Neutrophil (primary cell): ENCODE data around the gene IBA57.

Experiments used
- H3K27ac ChIP-seq: fragments of 200-600 bp; sonication (generic); 2 replicates; pipeline ENCODE4 v1.5.1; 2016; ENCODE audit warnings: mild to moderate bottlenecking, moderate library complexity
- H3K27me3 ChIP-seq: fragments of 200-600 bp; sonication (generic); 2 replicates; pipeline ENCODE4 v1.6.0; 2016; ENCODE audit warnings: mild to moderate bottlenecking
- H3K36me3 ChIP-seq: fragments of 200-600 bp; sonication (generic); 2 replicates; pipeline ENCODE4 v1.5.1; 2017
- H3K4me1 ChIP-seq, 2 experiments: fragments of 200-600 bp in 1 of 2; sonication (generic) in 1 of 2; 1 replicate in 1 of 2; 2 replicates in 1 of 2; pipeline versions ENCODE4 v1.5.1 to v1.6.1; 2013 to 2016; ENCODE audit warnings: low read depth in 1 of 2, low read length in 1 of 2, mild to moderate bottlenecking in 1 of 2, moderate library complexity in 1 of 2; ENCODE audit not compliant: control insufficient read depth in 1 of 2, insufficient read depth in 1 of 2
- H3K4me3 ChIP-seq, 2 experiments: fragments of 200-600 bp in 1 of 2; sonication (generic) in 1 of 2; 1 replicate in 1 of 2; 2 replicates in 1 of 2; pipeline ENCODE4 v1.5.1; 2013 to 2016; ENCODE audit warnings: low read depth in 1 of 2, low read length in 1 of 2, mild to moderate bottlenecking in 1 of 2, moderate library complexity in 1 of 2
- H3K9me3 ChIP-seq: fragments of 200-600 bp; sonication (generic); 2 replicates; pipeline ENCODE4 v1.5.1; 2016
- TF ChIP-seq, protein P1 (sequence below): fragments of 200-600 bp; sonication (generic); IDR thresholded peaks from 2 replicates; pipeline ENCODE4 v1.5.1; 2016; ENCODE audit warnings: antibody characterized with exemption

IBA57 gene

DNA sequence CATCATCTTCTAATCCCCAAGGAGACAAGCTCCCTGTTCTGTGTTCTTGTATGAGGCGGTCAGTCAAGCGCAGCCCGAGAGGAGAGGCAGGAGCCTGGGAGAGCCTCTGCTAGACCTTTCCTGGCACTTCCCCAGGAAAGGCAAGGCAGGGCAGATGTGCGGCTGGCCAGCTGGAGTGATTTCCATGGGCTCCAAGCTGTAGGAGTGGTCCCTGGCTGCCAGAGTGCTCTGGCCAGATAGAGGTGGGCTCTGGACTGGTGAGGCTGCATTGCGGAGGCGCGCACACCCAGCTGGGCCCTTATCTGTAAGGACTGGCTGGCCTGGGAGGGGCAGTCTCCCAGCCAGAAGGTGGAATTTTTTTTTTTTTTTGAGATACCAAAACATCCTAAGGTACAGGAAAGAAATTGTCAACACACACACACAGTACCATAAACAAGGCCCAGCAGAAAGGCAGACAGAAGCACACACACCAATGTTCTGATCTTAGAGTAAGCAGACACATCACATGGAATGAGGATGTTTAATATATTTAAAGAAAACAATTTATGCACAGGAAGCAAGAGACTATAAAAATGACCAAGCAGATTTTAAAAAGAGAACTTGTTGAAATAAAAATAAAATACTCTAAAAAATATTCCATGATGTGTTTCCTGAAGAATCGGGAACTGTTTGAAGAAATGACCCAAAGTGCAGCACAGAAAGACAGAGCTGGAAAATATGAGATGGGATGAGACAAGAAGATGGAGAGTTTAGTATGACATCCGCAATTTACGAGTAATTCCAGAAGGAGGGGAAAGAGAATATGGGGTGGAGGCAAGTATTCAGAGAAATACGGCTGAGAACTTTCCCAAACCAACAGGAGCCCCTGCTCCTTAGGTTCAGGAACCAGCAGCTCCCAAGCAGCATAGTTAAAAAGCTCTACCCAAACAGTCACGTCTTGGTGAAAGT is 13.4 kb downstream of the IBA57 start:
- Histone ChIP-seq H3K27ac (no peak overlapping the region), H3K36me3 (peaks cover 3% of the 10 kb centered on the region), H3K4me3 (no peak overlapping the region), H3K9me3 (no peaks in the 10 kb centered on the region), H3K4me1 (no peaks in the 10 kb centered on the region), H3K27me3 (no peaks in the 10 kb centered on the region)
- TF ChIP-seq, protein P1, sequence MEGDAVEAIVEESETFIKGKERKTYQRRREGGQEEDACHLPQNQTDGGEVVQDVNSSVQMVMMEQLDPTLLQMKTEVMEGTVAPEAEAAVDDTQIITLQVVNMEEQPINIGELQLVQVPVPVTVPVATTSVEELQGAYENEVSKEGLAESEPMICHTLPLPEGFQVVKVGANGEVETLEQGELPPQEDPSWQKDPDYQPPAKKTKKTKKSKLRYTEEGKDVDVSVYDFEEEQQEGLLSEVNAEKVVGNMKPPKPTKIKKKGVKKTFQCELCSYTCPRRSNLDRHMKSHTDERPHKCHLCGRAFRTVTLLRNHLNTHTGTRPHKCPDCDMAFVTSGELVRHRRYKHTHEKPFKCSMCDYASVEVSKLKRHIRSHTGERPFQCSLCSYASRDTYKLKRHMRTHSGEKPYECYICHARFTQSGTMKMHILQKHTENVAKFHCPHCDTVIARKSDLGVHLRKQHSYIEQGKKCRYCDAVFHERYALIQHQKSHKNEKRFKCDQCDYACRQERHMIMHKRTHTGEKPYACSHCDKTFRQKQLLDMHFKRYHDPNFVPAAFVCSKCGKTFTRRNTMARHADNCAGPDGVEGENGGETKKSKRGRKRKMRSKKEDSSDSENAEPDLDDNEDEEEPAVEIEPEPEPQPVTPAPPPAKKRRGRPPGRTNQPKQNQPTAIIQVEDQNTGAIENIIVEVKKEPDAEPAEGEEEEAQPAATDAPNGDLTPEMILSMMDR = no peak

DNA sequence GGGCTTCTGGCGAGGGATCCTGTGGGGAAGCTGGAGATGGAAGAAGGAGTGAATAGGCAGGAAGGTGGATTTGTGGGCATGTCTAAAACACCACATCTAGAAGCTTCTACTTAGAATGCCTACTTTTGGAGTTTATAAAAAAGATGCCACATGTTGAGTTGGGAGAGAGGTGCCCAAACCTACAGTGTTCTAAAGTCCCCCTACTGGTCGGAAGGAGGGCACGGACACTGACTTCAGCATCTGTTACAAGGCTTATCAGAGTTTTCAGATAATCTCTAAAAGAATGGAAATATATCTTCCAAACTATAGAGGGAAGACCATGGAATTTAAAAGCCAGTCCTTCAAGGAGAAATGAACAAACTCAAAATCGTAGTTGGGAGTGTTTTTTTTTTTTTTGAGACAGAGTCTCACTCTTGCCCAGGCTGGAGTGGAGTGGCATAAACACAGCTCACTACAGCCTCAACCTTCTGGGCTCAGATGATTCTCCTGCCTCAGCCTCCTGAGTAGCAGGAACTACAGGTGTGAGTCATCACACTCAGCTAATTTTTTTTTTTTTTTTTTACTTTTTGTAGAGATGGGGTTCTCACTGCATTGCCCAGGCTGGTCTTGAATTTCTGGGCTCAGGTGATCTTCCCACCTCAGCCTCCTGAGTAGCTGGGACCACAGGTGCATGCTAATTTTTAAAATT is 14.8 kb downstream of the IBA57 start:
- no peaks in the 10 kb centered on the region for H3K36me3 ChIP-seq
- no peaks in the 10 kb centered on the region for H3K27me3 ChIP-seq
- H3K4me1 ChIP-seq = no peaks in the 10 kb centered on the region
- H3K9me3 ChIP-seq = no peaks in the 10 kb centered on the region
- TF ChIP-seq, protein P1 = no peak
- H3K4me3 ChIP-seq = no peak overlapping the region
- no peak overlapping the region for H3K27ac ChIP-seq

DNA sequence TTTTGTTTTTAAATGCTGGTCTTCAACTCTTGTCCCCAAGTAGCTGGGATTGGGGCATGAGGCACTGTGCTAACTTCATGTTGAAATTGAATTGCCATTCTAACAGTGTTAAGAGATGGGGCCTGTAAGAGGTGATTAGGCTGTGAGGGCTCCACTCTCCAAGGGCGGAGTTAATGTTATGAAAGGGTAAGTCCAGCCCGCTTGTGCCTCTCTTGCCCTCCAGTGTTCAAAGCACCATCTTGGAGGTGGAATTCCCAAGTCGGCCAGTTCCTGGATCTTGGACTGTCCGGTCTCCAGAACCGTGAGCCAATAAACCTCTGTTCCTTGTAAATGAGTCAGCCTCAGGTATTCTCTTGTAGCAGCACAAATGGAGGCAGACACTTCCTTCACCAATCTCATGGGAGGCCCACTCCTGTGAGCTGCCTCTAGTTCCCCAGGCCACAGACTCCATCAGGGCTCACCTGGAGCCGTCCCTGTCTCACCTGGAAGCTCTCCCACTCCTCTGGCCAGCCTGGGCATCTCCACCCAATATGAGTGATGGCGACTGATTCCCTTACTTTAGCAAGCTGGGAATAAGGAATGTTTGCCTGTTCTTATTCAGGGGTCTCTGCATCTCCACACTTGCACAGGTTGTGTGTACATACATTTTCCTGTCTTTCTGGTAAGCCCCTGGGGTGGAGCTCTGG is 15.5 kb downstream of the IBA57 start:
- Histone ChIP-seq H3K4me3 (no peak overlapping the region), H3K4me1 (no peaks in the 10 kb centered on the region), H3K9me3 (no peaks in the 10 kb centered on the region), H3K36me3 (no peaks in the 10 kb centered on the region), H3K27me3 (no peaks in the 10 kb centered on the region), H3K27ac (no peak overlapping the region)
- TF ChIP-seq, protein P1 = no peak

DNA sequence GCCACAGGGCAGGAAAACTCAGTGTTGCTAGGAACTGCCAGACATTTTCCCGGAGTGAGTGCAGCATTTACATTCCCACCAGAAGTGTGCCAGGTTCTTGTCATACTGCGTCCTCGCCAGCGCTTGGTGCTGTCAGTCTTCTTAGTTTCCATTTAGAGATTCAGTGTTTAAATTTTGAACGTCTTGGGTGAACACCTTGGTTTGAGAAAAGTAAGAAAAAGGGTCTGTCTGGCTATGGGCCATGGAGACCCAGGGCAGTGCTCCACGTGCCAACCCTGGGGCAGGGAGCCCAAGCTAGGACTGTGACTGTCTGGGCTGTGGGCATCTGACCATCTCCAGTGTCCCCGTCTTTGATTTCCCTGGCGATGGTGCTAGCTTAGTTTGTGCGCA is 16.0 kb downstream of the IBA57 start:
- H3K4me1 ChIP-seq = no peaks in the 10 kb centered on the region
- no peak overlapping the region for H3K4me3 ChIP-seq
- TF ChIP-seq, protein P1 = no peak

DNA sequence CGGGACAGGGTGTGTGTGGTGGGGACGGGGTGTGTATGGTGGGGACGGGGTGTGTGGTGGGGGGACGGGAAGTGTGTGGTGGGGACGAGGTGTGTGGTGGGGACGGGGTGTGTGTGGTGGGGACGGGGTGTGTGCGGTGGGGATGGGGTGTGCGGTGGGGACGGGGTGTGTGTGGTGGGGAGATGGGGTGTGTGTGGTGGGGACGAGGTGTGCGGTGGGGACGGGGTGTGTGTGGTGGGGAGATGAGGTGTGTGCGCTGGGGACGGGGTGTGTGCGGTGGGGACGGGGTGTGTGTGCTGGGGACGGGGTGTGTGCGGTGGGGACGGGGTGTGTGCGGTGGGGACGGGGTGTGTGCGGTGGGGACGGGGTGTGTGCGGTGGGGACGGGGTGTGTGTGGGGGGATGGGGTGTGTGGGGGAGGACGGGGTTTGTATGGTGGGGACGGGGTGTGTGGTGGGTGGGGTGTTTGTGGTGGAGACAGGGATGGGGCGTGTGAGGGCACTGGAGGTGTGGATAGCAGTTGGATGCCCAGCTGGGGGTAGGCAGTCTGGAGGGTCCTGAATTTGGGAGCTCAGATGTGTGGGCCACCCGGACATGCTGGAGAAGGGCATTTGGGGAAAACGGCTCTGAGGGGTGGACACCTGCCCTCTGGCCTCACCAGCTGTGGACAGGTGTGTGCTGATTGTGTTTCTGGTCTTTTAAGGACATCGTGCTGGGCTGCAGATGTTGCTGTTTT is 16.9 kb downstream of the IBA57 start:
- TF ChIP-seq, protein P1 = no peak
- no peak overlapping the region for H3K27ac ChIP-seq
- no peak overlapping the region for H3K4me3 ChIP-seq
- H3K27me3 ChIP-seq = no peaks in the 10 kb centered on the region
- no peaks in the 10 kb centered on the region for H3K9me3 ChIP-seq
- H3K36me3 ChIP-seq = no peaks in the 10 kb centered on the region
- H3K4me1 ChIP-seq = no peaks in the 10 kb centered on the region

More for the DNA sequence above, 16.0 kb downstream of the IBA57 start:
- H3K36me3 ChIP-seq = no peaks in the 10 kb centered on the region
- no peak overlapping the region for H3K27ac ChIP-seq
- H3K9me3 ChIP-seq = no peaks in the 10 kb centered on the region
- H3K27me3 ChIP-seq = no peaks in the 10 kb centered on the region
